ENCODE results near the gene MAP3K8.
"Not testable (repeated sequence)": the region's sequence is repeated elsewhere in the genome, so short reads cannot be mapped to it uniquely, and the experiment has no call there.

The MAP3K8 gene

DNA sequence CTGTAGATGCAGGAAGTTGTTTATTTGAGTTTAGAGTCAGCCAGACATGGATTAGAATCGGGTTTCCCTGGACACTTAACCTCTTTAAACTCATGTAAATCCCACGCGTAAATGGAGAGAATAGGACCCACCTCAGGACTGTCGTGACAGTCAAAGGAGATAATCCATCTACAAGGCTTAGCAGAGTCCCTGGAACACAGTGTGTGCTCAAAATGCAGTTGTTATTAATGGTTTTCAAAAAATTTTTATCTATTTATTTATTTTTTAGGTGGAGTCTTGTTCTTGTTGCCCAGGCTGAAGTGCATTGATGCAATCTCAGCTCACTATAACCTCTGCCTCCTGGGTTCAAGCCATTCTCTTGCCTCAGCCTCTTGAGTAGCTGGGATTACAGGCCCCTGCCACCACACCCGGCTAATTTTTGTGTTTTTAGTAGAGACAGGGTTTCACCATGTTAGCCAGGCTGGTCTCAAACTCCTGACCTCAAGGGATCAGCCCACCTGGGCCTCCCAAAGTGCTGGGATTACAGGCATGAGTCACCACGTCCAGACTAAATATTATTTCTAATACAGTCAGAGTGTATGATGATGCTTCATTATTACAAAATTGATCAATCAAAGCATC lies 10.2 kb upstream of the MAP3K8 start:
- not testable (repeated sequence) for DNase-seq

- DNase-seq: no peak
Measured at GRCh38 chr10:30425336-30426075, 8.5 kb upstream of the MAP3K8 start.

GRCh38 chr10:30430544-30431298 lies 3.3 kb upstream of the MAP3K8 start:
- no peak for DNase-seq

- DNase-seq: no peak
Measured at GRCh38 chr10:30431435-30431911, 2.5 kb upstream of the MAP3K8 start.

- DNase-seq: no peak
Measured at GRCh38 chr10:30432622-30433305, 1.2 kb upstream of the MAP3K8 start.

- no peak for DNase-seq
Measured at GRCh38 chr10:30433306-30433729, 666 bp upstream of the MAP3K8 start.

- peak; percentile 14 for DNase-seq
Measured at GRCh38 chr10:30434273-30435072, 489 bp downstream of the MAP3K8 start.

- DNase-seq: no peak
Measured at GRCh38 chr10:30435073-30435422, 1.1 kb downstream of the MAP3K8 start.

DNA sequence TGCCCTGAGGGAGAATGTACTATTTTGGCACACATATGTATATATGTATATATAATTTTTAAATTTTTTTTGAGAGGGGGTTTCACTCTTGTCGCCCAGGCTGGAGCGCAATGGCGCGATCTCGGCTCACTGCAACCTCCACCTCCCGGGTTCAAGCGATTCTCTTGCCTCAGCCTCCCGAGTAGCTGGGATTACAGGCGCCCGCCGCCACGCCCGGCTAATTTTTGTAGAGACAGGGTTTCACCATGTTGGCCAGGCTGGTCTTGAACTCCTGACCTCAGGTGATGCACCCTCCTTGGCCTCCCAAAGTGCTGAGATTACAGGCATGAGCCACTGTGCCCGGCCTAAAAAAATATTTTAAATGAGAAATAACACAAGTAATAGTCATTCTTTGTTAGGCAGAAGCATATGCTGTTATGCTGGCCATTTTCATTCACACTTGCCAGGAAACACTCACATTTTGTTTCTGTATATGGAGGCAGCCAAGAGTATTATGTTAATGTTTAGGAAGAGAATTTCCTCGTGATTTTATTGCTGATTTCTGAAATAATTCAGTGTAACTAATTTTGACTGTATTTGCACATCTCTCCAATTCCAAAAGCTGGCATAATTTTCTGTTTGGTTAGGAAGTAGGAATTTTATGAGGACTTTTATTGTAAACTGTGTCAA lies 1.6 kb downstream of the MAP3K8 start:
- not testable (repeated sequence) for DNase-seq

DNA sequence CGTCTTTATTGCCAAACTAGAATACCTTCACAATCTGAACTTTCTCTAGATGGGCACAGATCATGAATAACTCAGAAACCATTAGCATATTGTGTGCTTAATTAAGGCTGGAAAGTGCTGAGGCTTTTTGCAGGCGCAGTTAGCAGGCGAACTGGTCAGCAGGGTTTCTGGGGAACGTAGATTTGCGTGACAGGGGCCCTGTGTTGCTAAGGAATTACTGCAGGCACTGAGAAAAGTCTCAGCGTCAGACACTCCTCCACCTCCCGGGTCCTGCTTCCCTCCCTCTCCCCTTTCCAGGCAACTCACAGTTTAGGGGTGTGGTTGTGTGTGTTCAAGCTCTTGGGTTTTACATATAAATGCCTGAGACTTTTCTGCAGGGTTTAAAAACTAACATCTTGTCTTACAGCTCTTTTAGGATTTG lies 2.2 kb downstream of the MAP3K8 start:
- DNase-seq: no peak

DNA sequence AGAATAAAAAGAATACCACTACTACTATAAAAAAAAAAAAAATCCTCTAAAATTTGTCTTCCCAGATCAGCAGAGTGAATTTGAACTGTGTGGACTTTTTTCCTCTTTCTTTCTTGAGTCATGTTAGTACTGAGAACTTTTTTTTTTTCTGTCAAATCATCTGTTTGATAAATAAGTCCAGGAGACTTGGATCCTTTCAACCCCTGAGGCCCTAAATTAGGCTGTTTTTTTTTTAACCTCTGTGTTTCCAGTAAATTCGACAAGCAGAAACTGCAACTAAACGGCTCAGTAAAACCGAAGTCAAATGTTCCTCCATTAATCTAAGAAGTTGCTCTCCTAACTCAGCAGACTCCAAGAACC lies 2.7 kb downstream of the MAP3K8 start:
- DNase-seq: no peak

- DNase-seq: no peak
Measured at GRCh38 chr10:30437031-30437841, 3.3 kb downstream of the MAP3K8 start.

DNA sequence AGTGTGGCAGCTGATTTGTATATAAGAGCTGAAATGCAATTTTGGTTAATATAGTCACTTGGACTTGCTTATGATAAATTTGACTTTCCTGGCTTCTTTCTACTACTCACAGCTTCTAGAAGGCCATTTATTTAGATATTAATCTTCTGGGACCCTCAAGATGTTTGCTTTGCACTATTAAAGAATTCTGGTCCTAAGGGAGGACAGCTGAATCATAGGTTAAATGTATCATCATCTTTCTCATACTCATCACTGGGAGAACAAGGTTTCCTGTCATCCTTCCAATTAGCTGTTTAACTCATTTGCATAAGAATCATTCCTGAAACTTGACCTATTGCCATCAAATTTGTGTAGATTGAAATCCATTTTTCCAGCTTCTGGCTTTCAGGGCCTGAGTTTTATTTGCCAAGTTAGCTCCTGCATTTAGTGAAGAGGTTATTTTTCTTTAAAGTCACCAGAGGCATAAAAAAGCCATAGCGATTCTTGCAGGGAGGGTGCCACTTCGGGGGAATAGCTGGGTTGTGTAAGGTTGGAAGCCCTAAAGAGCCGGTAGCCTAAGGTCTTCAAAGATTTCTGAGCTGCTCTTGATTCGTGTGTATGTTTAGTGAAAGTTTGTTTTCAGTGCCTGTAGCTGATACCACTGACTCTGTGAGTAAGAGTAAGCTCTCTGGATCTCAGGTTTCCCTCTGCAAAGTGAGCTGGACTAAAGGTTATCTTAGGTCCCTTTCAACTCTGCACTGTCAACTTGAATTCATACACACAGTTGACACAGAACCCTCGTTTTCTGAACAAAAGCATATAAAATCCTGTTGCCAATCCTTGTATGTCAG lies 4.3 kb downstream of the MAP3K8 start:
- no peak for DNase-seq

- no peak for DNase-seq
Measured at GRCh38 chr10:30439931-30440330, 5.9 kb downstream of the MAP3K8 start.

DNA sequence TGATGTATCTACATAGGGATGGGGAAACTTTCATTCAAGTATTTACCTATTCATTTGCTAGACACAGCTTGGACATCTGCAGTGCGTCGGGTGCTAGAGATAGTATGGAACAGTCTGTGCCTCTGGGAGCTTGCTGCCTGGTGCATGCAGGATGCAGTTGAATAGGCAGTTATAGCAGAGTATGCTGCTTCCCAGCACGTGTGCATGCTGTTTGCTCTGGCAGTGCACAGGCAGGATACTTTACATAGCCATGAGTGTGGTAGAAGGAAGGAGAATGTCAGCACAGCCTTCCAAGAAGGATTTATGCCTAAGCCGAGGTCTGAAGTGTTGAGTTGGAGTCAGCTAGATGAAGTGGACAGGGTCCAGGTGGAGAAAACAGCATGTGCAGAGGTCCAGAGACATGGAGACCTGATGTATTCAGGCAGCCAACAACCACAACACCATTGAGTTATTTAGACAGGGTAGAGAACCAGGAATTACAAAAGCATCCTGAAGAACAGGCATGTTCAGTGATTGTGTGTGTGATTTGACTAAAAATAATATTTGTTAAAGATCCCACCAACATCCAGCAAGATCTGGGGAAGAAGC lies 8.1 kb downstream of the MAP3K8 start:
- DNase-seq: no peak

DNA sequence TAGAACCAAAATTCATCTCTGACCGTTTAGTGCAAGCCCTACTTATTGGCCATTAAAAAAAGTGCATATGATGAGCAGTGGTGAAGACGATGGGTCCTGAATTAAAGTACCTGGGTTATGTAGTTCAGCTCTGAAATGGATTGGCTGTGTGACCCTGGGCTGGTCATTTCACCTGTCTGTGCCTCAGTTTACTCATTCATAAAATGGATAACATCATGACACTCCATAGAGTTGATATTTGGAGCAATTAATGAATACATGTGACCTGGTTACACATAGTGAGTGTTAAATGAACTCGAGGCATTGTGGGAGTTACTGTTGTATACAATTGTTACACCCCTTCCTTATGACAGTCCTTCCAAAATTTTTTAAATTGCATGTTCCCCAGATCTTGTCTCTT lies 9.1 kb downstream of the MAP3K8 start:
- no peak for DNase-seq

DNA sequence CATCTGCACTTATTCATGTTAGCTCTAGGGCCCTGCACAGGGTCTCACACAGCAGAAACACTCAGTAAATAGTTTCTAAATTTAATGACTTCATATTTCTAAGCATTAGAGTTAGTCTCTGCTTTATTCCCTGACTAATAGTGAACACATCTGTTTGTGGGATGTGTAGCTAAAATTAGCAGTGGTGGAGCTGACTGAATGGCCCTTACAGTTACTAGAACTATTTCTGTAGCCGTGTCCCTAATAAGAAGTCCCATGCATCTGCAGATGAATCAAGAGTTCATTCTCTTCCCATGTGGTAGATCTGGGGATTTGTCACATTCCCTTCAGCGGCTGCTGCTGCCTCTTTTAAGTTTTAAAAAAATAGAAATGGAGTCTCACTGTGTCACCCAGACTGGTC lies 11.7 kb downstream of the MAP3K8 start:
- no peak for DNase-seq

DNA sequence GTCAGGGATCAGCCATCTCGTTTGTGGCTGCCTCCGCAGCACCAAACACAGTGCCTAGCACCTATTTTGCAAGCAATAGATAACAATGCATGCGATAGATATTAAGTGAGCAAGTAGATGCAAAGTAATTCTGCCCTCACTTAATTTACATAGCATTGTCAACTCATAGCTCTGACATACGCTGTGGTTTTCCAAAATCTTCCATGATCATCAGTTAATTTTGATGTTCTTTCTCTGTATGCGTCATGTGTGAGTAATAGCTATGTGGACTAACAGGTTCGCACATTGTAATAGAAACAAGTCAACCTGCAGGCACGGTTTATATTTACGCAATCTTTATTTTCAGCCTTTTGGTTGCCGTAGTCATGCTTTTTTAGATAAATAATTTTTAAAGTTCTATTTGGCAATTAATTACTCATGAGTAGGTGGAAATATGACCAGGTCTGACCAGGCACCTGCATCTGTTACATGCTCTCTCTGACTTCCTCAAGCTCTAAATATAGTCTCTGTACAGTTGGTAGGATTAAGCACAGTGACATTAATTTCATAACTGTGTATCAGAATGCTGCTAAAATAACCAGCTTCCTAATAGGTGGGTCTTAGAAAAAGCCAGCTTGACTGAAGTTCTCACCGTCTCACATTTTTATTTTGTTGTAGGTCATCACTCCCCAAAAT lies 13.3 kb downstream of the MAP3K8 start:
- DNase-seq: no peak

DNA sequence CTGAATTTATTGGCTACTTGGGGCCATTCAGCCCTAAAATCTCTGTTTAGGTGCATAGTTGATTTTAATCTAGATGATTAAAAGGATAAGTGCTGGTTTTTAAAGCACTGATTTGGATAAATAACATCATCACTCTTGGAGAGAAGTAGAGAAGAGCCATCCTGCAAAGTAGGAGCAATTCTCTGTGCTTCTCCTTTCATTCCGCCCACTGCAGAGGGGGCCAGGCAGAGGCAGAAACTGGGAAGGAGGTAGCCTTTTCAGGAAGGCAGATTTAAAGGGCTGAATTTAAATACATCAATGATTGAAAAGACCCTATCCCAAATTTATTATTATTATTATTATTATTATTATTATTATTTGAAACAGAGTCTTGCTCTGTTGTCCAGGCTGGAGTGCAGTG lies 14.1 kb downstream of the MAP3K8 start:
- no peak for DNase-seq
